Ovary (tissue), 3 donors: Measurements from ENCODE around the gene MYBPHL.

ENCODE experiments used
- CTCF ChIP-seq, 3 donors: fragments of 450-650 bp in 2 of 3; fragments of 200-600 bp in 1 of 3; IDR thresholded peaks; one replicate each; pipeline versions ENCODE4 v1.5.1 to v1.8.0; 2016 to 2022; ENCODE audit warnings: antibody characterized with exemption in 3 of 3, mild to moderate bottlenecking in 1 of 3
- EP300 ChIP-seq: sonication (generic); formaldehyde crosslinking; IDR thresholded peaks from one replicate; pipeline ENCODE4 v1.6.1; 2017; ENCODE audit warnings: antibody characterized with exemption
- donor health status: DM: no; HTN: no; CAD: no.

GRCh38 chr1:109256085-109256484, 50.7 kb downstream of the MYBPHL start:
- TF ChIP-seq EP300 (no peak), CTCF (IDR thresholded peaks at IDR 0.05) (no peak)
